ENCODE measurements around the gene TMTC4.

- TF ChIP-seq FOXK1 (CRISPR knock-in tag; IDR thresholded peaks at IDR 0.05) = no peak
- TF ChIP-seq TCF7 (CRISPR knock-in tag; IDR thresholded peaks at IDR 0.05; ENCODE audit: low read depth) = no peak
- TF ChIP-seq E2F1 (CRISPR knock-in tag; IDR thresholded peaks at IDR 0.05) = no peak
- TF ChIP-seq CTCF (IDR thresholded peaks at IDR 0.05) = no peak
- no peak for TF ChIP-seq IRF1 (CRISPR knock-in tag; IDR thresholded peaks at IDR 0.05)
- TF ChIP-seq OVOL2 (CRISPR knock-in tag; IDR thresholded peaks at IDR 0.05; ENCODE audit: borderline replicate concordance) = no peak
Measured at GRCh38 chr13:100658363-100658762, 16.2 kb downstream of the TMTC4 start.
